ENCODE measurements around the gene SMAP2. TPM values are rescaled to one million over a fixed set of nuclear protein-coding genes. Genes with fewer than 3 reads are reported as not detected.
A peak's percentile ranks its signal among the peaks of the same experiment; 100 is the strongest.
"Not testable (repeated sequence)": the region's sequence is repeated elsewhere in the genome, so short reads cannot be mapped to it uniquely, and the experiment has no call there.

Gene SMAP2
- polyA plus RNA-seq (2012; ENCODE audit: low read depth, missing spikeins), result 122 TPM

DNA sequence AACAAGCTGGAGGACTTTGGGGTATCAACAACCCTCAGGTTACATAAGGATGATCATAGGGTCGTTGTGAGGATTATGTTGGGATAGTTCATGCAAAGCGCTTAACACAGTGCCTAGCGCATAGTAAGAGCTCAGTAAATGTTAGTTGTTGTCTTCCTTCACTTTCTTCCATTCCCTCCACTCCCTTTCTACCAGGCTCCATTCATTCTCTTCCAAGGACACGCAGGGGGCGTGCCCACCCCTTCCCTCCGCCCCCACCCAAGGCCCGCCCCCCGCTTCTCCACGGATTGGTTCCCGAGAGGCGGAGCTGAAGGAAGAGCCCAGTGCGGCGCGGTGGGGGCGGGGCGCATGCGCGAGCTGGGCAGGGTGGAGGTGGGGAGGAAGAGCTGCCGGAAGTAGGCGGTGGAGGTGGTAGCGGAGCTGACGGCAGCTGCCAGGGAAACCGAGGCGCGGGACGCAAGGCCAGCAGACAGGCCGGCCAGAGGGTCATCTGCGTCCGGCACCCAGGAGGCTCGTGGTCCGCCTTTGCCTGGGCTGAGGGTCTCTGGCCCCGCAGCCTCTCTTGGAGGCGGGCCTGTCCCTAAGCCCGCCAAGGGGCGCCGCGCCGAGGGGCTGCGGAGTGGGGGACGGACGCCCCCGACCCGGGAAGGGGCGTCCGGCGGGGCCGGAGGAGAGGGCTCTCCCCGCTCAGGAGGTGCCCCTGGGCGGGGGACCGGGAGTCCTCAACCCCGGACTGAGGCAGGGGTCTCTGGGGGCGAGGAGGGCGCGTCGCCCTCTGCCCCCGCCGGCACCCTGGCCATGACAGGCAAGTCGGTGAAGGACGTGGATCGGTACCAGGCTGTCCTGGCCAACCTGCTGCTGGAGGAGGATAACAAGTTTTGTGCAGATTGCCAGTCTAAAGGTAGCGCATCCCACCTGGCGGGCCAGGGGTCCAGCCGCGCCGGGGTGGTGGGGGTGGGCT, at the start of gene SMAP2:
Gene SMAP2 (plus strand): TSS at position 405 of the 961 bp plus-strand sequence. CDS start 394 bp downstream, at position 799.
- FAIRE-seq (peak; percentile 99), DNase-seq (ENCODE audit: insufficient read length, low spot score) (peak; percentile 88)
- TF ChIP-seq POU2F2 (IDR thresholded peaks at IDR 0.05; ENCODE audit: low read depth, low read length) (peak; percentile 44; the same call in 1 of the 2 replicates), PAX5 (IDR thresholded peaks at IDR 0.05; ENCODE audit: insufficient read depth, low read length, severe bottlenecking) (no peak), TAF1 (IDR thresholded peaks at IDR 0.05; ENCODE audit: low read depth, low read length) (peak; percentile 74), SPI1 (IDR thresholded peaks at IDR 0.05; ENCODE audit: low read depth, low read length) (no peak), POLR2AphosphoS5 (IDR thresholded peaks at IDR 0.05; ENCODE audit: low read depth, low read length) (peak; percentile 91), POLR2A (IDR thresholded peaks at IDR 0.05; ENCODE audit: low read depth, low read length) (peak; percentile 73; the same call in 1 of the 2 replicates)

DNA sequence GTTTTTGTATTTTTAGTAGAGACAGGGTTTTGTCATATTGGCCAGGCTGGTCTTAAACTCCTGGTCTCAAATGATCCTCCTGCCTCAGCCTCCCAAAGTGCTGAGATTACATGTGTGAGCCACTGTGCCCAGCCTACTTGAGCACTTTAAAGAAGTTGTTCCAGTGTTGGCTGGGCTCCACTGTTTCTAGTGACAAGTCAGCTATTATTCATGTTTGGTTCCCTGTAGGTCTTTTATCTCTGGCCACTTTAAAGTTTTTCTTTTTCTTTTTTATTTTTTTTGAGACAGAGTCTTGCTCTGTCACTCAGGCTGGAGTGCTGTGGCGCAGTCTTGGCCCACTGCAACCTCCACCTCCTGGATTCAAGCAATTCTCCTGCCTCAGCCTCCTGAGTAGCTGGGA, 42.1 kb upstream of the SMAP2 start:
- not testable (repeated sequence) for FAIRE-seq; DNase-seq (ENCODE audit: insufficient read length, low spot score)

DNA sequence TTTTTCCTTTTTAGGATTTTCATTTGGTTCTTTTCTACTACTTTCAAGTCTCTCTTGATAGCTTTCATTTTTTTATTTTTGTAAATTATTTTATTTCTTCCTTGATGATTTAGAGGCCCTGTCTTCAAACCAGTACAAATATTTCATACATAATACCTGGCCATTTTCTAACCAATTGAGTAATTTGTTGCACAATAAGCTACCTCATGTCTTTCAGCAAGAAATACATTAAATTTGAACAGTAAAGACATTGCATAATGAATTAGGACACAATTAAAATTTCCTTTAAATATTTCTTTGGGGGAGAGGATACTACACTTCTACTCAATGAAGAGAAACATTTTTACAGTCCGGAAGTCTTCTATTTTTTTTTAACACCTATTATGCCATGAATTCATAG, 40.8 kb upstream of the SMAP2 start:
- FAIRE-seq, result no peak
- TF ChIP-seq SPI1 (IDR thresholded peaks at IDR 0.05; ENCODE audit: low read depth, low read length) (no peak), TAF1 (IDR thresholded peaks at IDR 0.05; ENCODE audit: low read depth, low read length) (no peak), POU2F2 (IDR thresholded peaks at IDR 0.05; ENCODE audit: low read depth, low read length) (no peak), PAX5 (IDR thresholded peaks at IDR 0.05; ENCODE audit: insufficient read depth, low read length, severe bottlenecking) (no peak), POLR2A (IDR thresholded peaks at IDR 0.05; ENCODE audit: low read depth, low read length) (no peak), POLR2AphosphoS5 (IDR thresholded peaks at IDR 0.05; ENCODE audit: low read depth, low read length) (no peak)
- no peak for DNase-seq (ENCODE audit: insufficient read length, low spot score)

DNA sequence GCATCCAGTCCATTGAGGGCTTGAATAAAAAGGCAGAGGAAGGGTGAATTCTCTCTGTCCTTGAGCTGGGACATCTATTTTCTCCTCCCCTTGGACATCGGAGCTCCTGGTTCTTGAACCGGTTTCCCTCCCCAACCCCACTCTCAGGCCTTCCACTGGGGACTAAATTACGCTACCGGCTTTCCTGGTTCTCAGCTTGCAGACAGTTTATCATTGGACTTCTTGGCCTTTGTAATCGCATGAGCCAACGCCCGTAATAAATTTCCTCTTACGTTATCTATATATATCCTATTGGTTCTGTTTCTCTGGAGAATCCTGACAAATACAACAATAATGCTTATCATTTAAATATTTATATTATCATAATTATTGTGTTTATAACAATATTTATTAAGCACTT, 36.1 kb upstream of the SMAP2 start:
- no peak for DNase-seq (ENCODE audit: insufficient read length, low spot score)
- TF ChIP-seq TAF1 (IDR thresholded peaks at IDR 0.05; ENCODE audit: low read depth, low read length) (no peak), POLR2AphosphoS5 (IDR thresholded peaks at IDR 0.05; ENCODE audit: low read depth, low read length) (no peak), POLR2A (IDR thresholded peaks at IDR 0.05; ENCODE audit: low read depth, low read length) (no peak), PAX5 (IDR thresholded peaks at IDR 0.05; ENCODE audit: insufficient read depth, low read length, severe bottlenecking) (no peak), POU2F2 (IDR thresholded peaks at IDR 0.05; ENCODE audit: low read depth, low read length) (no peak), SPI1 (IDR thresholded peaks at IDR 0.05; ENCODE audit: low read depth, low read length) (no peak)
- no peak for FAIRE-seq

DNA sequence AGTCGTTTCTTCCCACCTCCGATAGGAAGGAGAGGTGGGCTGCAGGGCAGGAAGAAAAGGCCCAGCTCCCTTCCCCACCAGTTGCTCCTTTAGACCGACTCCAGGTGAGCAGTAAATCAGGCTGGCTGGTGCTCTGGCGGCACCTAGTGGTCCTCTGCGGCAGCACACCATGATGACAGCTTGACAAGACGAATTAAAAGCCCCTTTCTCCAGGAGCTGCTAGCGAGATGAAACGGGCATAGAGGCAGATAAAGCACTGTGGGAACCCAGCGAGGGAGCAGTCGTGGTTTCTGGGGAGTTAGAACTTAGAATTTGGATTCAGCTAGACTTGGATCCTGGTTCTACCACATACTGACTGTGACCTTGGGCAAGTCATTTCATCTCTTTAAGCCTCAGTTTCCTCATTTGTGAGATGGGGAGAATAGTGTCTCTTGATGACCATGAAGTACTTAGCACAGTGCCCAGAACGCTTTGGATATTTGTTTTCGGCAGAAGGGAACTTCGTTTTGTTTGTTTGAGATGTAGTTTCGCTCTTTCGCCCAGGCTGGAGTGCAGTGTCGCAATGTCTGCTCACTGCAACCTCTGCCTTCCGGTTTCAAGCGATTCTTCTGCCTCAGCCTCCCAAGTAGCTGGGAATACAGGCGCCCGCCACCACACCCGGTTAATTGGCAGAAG, 34.6 kb upstream of the SMAP2 start:
- DNase-seq (ENCODE audit: insufficient read length, low spot score), result peak; percentile 60
- no peak for TF ChIP-seq PAX5 (IDR thresholded peaks at IDR 0.05; ENCODE audit: insufficient read depth, low read length, severe bottlenecking)
- no peak for TF ChIP-seq TAF1 (IDR thresholded peaks at IDR 0.05; ENCODE audit: low read depth, low read length)
- peak; percentile 81; the same call in 1 of the 2 replicates for TF ChIP-seq POU2F2 (IDR thresholded peaks at IDR 0.05; ENCODE audit: low read depth, low read length)
- TF ChIP-seq SPI1 (IDR thresholded peaks at IDR 0.05; ENCODE audit: low read depth, low read length), result no peak
- TF ChIP-seq POLR2AphosphoS5 (IDR thresholded peaks at IDR 0.05; ENCODE audit: low read depth, low read length), result no peak
- TF ChIP-seq POLR2A (IDR thresholded peaks at IDR 0.05; ENCODE audit: low read depth, low read length), result no peak
- FAIRE-seq, result peak; percentile 97

DNA sequence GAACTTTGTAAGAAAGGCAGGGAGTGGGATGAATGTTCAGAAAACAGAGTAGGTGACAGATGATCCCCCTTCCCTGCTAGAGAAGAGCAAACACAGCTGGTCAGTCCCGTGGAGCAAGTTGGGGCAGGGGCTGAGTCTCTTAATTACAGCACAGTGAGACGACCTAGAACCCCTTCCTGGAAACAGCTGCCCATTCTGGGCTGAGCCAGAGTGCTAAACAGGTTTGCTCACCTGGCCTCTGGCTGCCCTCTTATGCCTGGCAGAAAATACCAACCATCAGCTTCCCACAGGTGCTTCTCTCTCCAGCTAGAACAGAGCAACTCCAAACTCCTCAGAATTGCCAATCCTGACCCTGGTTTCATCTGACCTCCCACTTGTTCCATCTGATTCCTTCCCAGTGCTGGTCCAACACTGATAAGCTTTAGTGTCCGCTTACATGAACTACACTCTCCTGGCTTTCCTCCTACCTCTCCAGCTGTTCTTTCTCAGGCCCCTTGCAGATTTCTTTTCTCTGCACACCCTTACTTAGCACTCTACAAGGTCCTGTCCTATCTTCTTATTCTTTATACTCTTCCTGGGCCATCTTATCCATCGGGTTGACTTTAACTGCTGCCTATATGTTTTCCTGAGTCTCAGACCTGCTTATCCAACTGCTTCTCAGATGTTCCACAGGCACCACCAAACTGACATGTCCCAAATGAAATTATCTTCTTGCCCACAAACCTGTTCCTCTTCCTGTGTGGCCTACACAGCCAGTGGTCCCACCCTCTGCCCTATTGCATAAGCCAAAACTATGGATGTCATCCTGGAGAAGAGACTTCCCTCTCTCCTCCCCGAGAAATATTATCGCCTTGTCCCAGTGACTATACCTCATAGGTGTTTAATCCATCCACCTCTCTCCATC, 33.9 kb upstream of the SMAP2 start:
- DNase-seq (ENCODE audit: insufficient read length, low spot score) (no peak), FAIRE-seq (no peak)
- TF ChIP-seq POLR2AphosphoS5 (IDR thresholded peaks at IDR 0.05; ENCODE audit: low read depth, low read length), result no peak
- TF ChIP-seq POU2F2 (IDR thresholded peaks at IDR 0.05; ENCODE audit: low read depth, low read length), result no peak
- TF ChIP-seq PAX5 (IDR thresholded peaks at IDR 0.05; ENCODE audit: insufficient read depth, low read length, severe bottlenecking), result no peak
- TF ChIP-seq SPI1 (IDR thresholded peaks at IDR 0.05; ENCODE audit: low read depth, low read length), result no peak
- no peak for TF ChIP-seq TAF1 (IDR thresholded peaks at IDR 0.05; ENCODE audit: low read depth, low read length)
- TF ChIP-seq POLR2A (IDR thresholded peaks at IDR 0.05; ENCODE audit: low read depth, low read length), result no peak

DNA sequence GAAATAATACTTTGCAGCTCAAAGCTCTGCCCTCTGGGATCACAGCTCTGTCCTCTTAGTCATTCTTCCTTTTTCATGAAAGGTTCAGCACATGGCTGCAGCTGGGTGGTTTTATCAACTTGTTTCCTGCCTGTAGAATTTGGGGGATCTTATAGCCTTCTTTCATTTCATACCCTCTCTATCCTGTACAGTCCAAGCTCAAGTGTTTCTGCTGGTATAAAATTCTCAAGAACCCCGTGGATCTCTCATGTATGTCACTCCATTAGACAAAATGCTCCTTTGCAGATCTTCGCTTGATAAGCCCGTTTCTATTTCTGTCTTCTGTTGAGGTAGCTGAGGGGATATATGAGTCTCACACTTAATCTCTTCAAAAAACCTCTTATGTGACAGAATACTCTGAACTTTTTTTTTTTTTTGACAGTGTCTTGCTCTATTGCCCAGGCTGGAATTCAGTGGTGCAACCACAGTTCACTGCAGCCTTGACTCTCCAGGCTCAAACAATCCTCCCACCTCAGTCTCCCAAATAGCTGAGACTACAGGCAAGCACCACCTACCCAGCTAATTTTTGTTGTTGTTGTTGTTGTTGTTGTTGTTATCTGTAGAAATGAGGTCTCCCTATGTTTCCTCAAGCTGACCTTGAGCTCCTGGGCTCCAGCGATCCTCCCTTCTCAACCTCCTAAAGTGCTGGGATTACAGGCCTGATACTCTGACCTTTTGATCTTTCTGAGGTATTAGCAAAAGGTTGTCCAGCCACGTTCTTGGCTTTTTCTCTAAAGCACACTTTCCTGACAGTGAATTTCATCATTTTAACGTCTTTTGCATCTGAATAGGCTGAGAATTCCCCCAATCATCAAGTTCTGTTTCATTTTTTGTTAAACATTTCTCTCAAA, 31.8 kb upstream of the SMAP2 start:
- TF ChIP-seq TAF1 (IDR thresholded peaks at IDR 0.05; ENCODE audit: low read depth, low read length), result no peak
- TF ChIP-seq POLR2AphosphoS5 (IDR thresholded peaks at IDR 0.05; ENCODE audit: low read depth, low read length), result no peak
- no peak for TF ChIP-seq PAX5 (IDR thresholded peaks at IDR 0.05; ENCODE audit: insufficient read depth, low read length, severe bottlenecking)
- FAIRE-seq (no peak), DNase-seq (ENCODE audit: insufficient read length, low spot score) (no peak)

DNA sequence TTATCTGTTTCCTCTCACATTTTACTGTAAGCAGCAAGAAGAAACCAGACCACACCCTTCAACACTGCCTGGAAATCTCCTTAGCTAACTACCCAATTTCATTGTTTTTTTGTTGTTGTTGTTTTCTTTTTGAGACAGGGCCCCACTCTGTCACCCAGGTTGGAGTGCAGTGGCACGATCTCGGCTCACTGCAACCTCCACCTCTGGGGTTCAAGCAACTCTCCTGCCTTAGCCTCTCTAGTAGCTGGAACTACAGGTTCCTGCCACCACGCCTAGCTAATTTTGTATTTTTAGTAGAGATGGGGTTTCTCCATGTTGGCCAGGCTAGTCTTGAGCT, 31.2 kb upstream of the SMAP2 start:
- FAIRE-seq, result not testable (repeated sequence)

More for the DNA sequence above, 31.2 kb upstream of the SMAP2 start:
- not testable (repeated sequence) for DNase-seq (ENCODE audit: insufficient read length, low spot score)
